Putamen (tissue), 1 donor: Measurements from ENCODE around the gene LIN9.
"Not testable (repeated sequence)": the region's sequence is repeated elsewhere in the genome, so short reads cannot be mapped to it uniquely, and the experiment has no call there.

Experiments
- DNase-seq: peaks from one replicate; pipeline ENCODE4 v3.0.0-alpha.2; 2016; ENCODE audit warnings: low spot score

LIN9 gene

GRCh38 chr1:226211181-226211821 lies 97.7 kb downstream of the LIN9 start:
- no peak for DNase-seq

DNA sequence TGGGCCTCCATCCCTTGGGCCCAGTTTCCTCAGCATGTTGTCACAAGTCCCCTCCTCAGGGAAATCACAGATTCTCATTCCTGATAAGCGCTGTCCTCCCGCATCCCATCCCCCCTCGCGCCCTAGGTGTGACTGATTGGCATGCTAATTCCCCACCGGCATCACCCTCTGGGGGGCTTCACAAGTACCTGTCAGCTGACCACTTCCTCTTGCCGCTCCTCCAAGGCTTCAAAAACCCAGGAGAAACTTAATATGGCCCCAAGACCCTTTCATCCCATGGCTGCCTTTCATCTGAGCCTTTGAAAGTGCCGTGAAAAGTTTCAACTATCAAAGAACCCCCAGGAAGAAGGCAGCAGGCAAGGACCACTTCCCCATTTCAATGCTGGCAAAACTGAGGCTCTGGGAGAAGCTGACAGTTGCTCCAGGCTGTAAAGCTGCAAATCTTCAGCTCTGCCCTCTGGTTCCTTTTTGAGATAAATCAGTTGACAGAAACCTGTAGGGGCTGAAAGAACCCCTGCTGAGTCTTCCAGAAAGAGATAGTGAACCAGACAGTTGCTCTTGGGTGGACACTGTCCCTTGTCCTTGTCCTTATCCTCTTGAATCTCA lies 98.3 kb downstream of the LIN9 start:
- DNase-seq, result no peak

DNA sequence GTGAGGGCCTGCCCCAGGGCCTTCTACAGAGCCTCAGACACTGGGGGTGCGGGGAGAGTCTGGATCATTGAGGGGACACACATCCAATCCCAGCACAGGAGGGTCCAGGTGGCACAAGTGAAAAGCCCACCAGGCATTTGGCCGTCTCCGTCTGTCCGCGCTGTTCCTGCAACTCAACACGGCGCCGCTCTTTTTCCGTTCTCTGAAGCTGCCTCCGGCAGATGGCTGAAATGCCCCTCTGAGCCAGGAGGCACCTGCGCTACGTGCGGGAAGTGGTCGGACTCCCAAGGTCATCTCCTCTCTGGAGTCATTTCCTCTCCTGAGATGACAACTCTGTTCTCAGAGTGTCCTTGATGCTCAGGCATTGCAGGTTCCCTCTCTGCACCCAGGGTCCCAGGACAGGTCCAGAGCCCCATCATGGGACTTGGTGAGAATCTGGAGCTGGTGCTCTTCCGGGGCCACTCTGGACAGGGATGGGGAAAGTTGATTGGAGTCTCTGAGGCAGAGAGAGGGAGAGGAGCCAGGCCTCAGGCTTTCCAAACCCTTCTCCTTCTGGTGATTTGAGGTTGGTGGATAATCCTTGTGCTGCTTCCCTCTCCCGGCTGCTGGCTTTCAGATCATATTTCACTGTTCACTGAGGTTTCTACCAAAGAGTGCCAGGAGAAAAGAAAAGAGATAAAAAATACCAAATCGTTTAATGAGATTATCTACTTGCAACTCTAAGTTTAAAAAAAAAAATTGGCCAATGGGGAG lies 99.5 kb downstream of the LIN9 start:
- DNase-seq, result no peak

- no peak for DNase-seq
Measured at GRCh38 chr1:226207048-226207447, 101.9 kb downstream of the LIN9 start.

- no peak for DNase-seq
Measured at GRCh38 chr1:226204198-226204597, 104.8 kb downstream of the LIN9 start.

DNA sequence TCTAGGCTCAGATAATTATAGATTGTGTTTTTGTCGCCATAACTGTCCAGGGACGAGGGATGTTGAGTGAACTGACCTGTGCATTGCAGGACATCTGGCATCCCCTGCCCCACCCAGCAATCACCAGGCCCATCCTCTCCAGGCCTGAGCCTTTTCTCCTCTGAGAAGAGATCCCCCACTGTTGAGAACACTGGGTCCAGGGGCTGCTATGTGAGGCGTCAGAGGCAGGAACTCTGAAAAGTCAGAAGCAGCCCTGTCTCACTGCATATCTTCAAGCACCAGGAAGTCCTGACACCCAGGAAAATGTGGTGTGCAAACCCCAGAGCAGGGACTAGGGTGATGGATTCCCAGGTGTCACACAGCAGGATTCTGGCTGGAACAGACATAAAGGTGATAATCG lies 105.3 kb downstream of the LIN9 start:
- no peak for DNase-seq

GRCh38 chr1:226203240-226203639 lies 105.7 kb downstream of the LIN9 start:
- no peak for DNase-seq

GRCh38 chr1:226202666-226203065 lies 106.3 kb downstream of the LIN9 start:
- not testable (repeated sequence) for DNase-seq

DNA sequence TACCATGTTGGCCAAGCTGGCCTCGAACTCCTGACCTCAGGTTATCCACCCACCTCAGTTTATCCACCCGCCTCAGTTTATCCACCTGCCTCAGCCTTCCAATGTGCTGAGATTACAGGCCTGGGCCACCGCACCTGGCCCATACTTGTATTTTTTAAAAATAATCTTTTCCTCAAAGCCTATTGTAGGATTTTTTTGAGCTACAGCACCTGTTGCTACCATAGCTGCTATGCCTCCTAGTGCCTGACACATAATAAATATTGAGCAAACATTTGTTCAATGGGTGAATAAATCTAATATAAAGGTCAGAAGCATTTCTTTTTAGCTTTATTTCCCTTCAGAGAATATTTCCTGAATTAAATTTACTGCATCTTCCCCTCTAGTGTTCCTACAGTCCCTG lies 106.7 kb downstream of the LIN9 start:
- DNase-seq, result no peak

- no peak for DNase-seq
Measured at GRCh38 chr1:226201029-226201593, 107.9 kb downstream of the LIN9 start.

- no peak for DNase-seq
Measured at GRCh38 chr1:226199971-226200370, 109.0 kb downstream of the LIN9 start.

DNA sequence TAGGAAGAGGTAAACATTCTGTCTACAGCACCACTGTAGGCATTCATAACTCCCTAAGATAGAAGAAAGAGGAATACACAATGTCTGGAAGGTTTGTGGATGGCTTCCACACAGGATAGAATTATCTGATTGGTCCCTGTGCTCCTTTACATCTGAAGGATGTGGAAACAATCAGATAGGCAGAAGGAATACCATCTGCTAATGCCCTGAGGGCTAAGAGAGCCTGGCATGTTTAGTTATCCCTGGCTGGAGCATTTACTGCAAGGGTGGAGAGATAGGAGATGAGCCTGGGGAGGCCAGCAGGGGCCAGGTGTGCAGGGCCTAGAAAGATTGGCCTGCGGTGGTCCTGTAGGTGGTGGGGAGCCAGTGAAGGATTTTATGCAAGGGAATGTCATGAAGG lies 113.8 kb downstream of the LIN9 start:
- DNase-seq, result no peak

GRCh38 chr1:226187380-226187779 lies 121.6 kb downstream of the LIN9 start:
- no peak for DNase-seq

DNA sequence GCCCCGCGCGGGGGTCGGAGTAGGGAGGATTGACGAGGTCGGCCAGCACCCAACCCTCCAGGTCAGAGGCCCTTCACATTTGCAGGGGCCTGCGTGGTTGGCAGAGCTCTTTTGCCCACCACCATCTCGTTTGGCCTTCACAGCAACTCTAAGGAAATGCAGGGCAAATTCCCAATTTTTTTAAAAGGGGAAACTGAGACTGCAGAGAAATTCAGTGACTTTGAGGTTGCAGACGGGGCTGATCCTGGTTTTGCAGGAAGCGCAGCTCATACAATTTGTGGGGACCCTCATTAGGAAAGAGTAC lies 122.0 kb downstream of the LIN9 start:
- DNase-seq, result no peak

GRCh38 chr1:226186124-226187018 lies 122.6 kb downstream of the LIN9 start, which contains the start of gene ACBD3:
Gene ACBD3, minus strand, starts transcription at chr1:226186741. Its CDS starts 66 bp downstream, at chr1:226186675.
- DNase-seq, result peak; percentile 91

- DNase-seq, result no peak
Measured at GRCh38 chr1:226185141-226186036, 123.6 kb downstream of the LIN9 start.

DNA sequence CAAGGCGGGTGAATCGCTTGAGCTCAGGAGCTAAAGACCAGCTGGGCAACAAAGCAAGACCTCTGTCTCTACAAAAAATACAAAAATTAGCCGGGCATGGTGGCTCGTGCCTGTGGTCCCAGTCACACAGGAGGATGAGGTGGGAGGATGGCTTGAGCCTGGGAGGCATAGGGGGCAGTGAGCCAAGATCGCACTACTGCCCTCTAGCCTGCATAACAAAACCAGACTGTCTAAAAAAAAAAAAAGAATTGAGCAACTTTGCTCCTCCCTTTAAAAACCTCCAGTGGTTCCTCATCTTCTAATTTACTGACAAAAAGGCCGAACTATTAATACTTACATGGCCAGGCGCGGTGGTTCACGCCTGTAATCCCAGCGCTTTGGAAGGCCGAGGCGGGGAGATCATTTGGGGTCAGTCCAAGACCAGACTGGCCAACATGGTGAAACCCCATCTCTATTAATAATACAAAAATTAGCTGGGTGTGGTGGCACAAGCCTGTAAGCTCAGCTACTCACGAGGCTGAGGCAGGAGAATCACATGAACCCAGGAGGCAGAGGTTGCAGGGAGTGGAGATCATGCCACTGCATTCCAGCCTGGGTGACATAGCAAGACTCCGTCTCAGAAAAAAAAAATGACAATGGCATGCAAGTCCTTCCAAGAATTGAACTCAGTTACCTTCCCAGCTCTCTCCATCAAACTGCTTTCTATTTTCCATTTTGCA lies 126.8 kb downstream of the LIN9 start:
- DNase-seq, result no peak
